H1 (cell line): ENCODE data around the gene TLR8.

Experiments
- CBX8 ChIP-seq: fragments of 300-800, 300-1000 bp; sonication (generic); IDR thresholded peaks from 2 replicates; pipeline ENCODE4 v1.7.1; 2016; ENCODE audit warnings: low read depth, low read length, borderline replicate concordance
- CTCF ChIP-seq, 3 experiments: IDR thresholded peaks; 1 replicate in 2 of 3; 2 replicates in 1 of 3; pipeline versions ENCODE4 v1.5.1 to v1.6.1; 2011; ENCODE audit warnings: low read length in 3 of 3, mild to moderate bottlenecking in 3 of 3, inconsistent platforms in 2 of 3, low read depth in 1 of 3, moderate library complexity in 1 of 3; ENCODE audit not compliant: insufficient read depth in 1 of 3; ENCODE audit errors: control extremely low read depth in 1 of 3
- EGR1 ChIP-seq: IDR thresholded peaks from 2 replicates; pipeline ENCODE4 v1.6.1; 2011; ENCODE audit warnings: low read depth, low read length, borderline replicate concordance
- EP300 ChIP-seq, 2 experiments: IDR thresholded peaks; 1 replicate in 1 of 2; 2 replicates in 1 of 2; pipeline ENCODE4 v1.6.1; 2011 to 2012; ENCODE audit warnings: low read depth in 2 of 2, low read length in 2 of 2, mild to moderate bottlenecking in 2 of 2, borderline replicate concordance in 1 of 2, inconsistent platforms in 1 of 2, moderate library complexity in 1 of 2
- EZH2 ChIP-seq: fragments of 200-600 bp; sonication (generic); IDR thresholded peaks from 2 replicates; pipeline ENCODE4 v1.7.1; 2012; ENCODE audit warnings: low read depth, mild to moderate bottlenecking, moderate library complexity, low read length, inconsistent platforms; ENCODE audit not compliant: severe bottlenecking
- POLR2AphosphoS5 ChIP-seq: IDR thresholded peaks from 2 replicates; pipeline ENCODE4 v1.6.1; 2011; ENCODE audit warnings: low read depth, low read length
- RAD21 ChIP-seq, 2 experiments: IDR thresholded peaks in 1 of 2; conservative IDR thresholded peaks in 1 of 2; 2 replicates each; pipeline ENCODE4 v1.6.1; 2011; ENCODE audit warnings: low read depth in 2 of 2, low read length in 2 of 2, improper control_type of control experiment in 1 of 2, inconsistent platforms in 1 of 2, mild to moderate bottlenecking in 1 of 2, moderate library complexity in 1 of 2
- RFX5 ChIP-seq: IDR thresholded peaks from 2 replicates; pipeline ENCODE4 v1.6.1; 2011; ENCODE audit warnings: low read depth, low read length, improper control_type of control experiment, borderline replicate concordance
- SRF ChIP-seq: IDR thresholded peaks from 2 replicates; pipeline ENCODE4 v1.6.1; 2011; ENCODE audit warnings: mild to moderate bottlenecking, low read depth, low read length, moderate library complexity
- TAF1 ChIP-seq: IDR thresholded peaks from 2 replicates; pipeline ENCODE4 v1.6.1; 2011; ENCODE audit warnings: mild to moderate bottlenecking, low read depth, low read length
- TCF12 ChIP-seq: IDR thresholded peaks from 2 replicates; pipeline ENCODE4 v1.6.1; 2011; ENCODE audit warnings: low read depth, mild to moderate bottlenecking, low read length
- YY1 ChIP-seq: IDR thresholded peaks from 2 replicates; pipeline ENCODE4 v1.6.1; 2011; ENCODE audit warnings: low read depth, mild to moderate bottlenecking, low read length
- ZNF274 ChIP-seq: IDR thresholded peaks from 2 replicates; pipeline ENCODE4 v1.7.0; 2012; ENCODE audit warnings: low read length, borderline replicate concordance; ENCODE audit errors: extremely low read depth

GRCh38 chrX:12906046-12906761 is at the start of gene TLR8:
- no peak for TF ChIP-seq CTCF (IDR thresholded peaks at IDR 0.05; ENCODE audit: control extremely low read depth in 1 of 3, insufficient read depth in 1 of 3, low read depth in 1 of 3, low read length in 3 of 3)
- no peak for TF ChIP-seq RAD21 (IDR thresholded peaks at IDR 0.05 in 1 of 2, conservative IDR thresholded peaks at IDR 0.05 in 1 of 2; ENCODE audit: low read depth in 2 of 2, low read length in 2 of 2)
- TF ChIP-seq RFX5, result no peak
- no peak for TF ChIP-seq ZNF274
- TF ChIP-seq EZH2, result no peak
- TF ChIP-seq CBX8, result no peak
- TF ChIP-seq POLR2AphosphoS5, result no peak
- TF ChIP-seq TCF12, result no peak
- TF ChIP-seq TAF1, result no peak
- TF ChIP-seq EGR1, result no peak
- no peak for TF ChIP-seq EP300 (IDR thresholded peaks at IDR 0.05; ENCODE audit: borderline replicate concordance in 1 of 2, low read depth in 2 of 2, low read length in 2 of 2)
- TF ChIP-seq YY1, result no peak
- TF ChIP-seq SRF, result no peak
